Hepatic stellate cell (primary cell): ENCODE results near the gene OR5D14.

ENCODE experiments used
- DNase-seq: peaks from one replicate; pipeline ENCODE4 v3.0.0; 2011; ENCODE audit warnings: low spot score

OR5D14 gene

GRCh38 chr11:55795256-55795655 is at the start of gene OR5D14:
Gene OR5D14 (plus strand): TSS chr11:55795556. CDS start chr11:55795556, 0 bp downstream.
- DNase-seq: no peak

- DNase-seq: no peak
Observed at GRCh38 chr11:55773138-55773537, 22.2 kb upstream of the OR5D14 start, which contains the start of gene OR5D13. Gene OR5D13 (plus strand): TSS chr11:55773438. CDS start chr11:55773438, 0 bp downstream.

GRCh38 chr11:55791606-55792005 is 3.8 kb upstream of the OR5D14 start:
- DNase-seq: no peak

- DNase-seq: no peak
Observed at GRCh38 chr11:55793321-55793720, 2.0 kb upstream of the OR5D14 start.

GRCh38 chr11:55806248-55806647 is 10.9 kb downstream of the OR5D14 start:
- DNase-seq: no peak

GRCh38 chr11:55811067-55811466 is 15.7 kb downstream of the OR5D14 start, which contains the start of gene OR5L1:
Gene OR5L1 (plus strand): TSS chr11:55811367. CDS start chr11:55811467, 100 bp downstream.
- DNase-seq: no peak

GRCh38 chr11:55819330-55819729 is 24.0 kb downstream of the OR5D14 start, which contains the start of gene OR5D18:
Gene OR5D18 (plus strand): TSS chr11:55819630. CDS start chr11:55819630, 0 bp downstream.
- DNase-seq: no peak

GRCh38 chr11:55826919-55827318 is 31.6 kb downstream of the OR5D14 start, which contains the start of gene OR5L2:
Gene OR5L2 (plus strand): TSS chr11:55827219. CDS start chr11:55827219, 0 bp downstream.
- DNase-seq: no peak

- no peak for DNase-seq
Observed at GRCh38 chr11:55838452-55838851, 43.1 kb downstream of the OR5D14 start, which contains the start of gene OR5D16. Gene OR5D16 (plus strand): TSS chr11:55838752. CDS start chr11:55838752, 0 bp downstream.
